Activated naive CD8-positive, alpha-beta T cell treated with anti-CD3 and anti-CD28 coated beads for 36 hours (primary cell): Measurements from ENCODE around the gene DOCK10. TPM values are rescaled to one million over a fixed set of nuclear protein-coding genes. Genes with fewer than 3 reads are reported as not detected.

Experiments
- DNase-seq: peaks from one replicate; pipeline ENCODE4 v3.0.0; 2021
- H3K27ac Mint-ChIP-seq: one replicate; pipeline ENCODE4 v1.8.0; 2022; ENCODE audit warnings: mild to moderate bottlenecking, moderate library complexity, mixed read lengths
- H3K27me3 Mint-ChIP-seq: one replicate; pipeline ENCODE4 v1.8.0; 2022; ENCODE audit warnings: mild to moderate bottlenecking, mixed read lengths
- H3K36me3 Mint-ChIP-seq: one replicate; pipeline ENCODE4 v1.8.0; 2021; ENCODE audit warnings: mild to moderate bottlenecking, mixed read lengths
- H3K4me1 Mint-ChIP-seq: one replicate; pipeline ENCODE4 v1.8.0; 2021; ENCODE audit warnings: mixed read lengths
- H3K4me3 Mint-ChIP-seq: one replicate; pipeline ENCODE4 v1.8.0; 2022; ENCODE audit warnings: mild to moderate bottlenecking, moderate library complexity, mixed read lengths
- H3K9me3 Mint-ChIP-seq: one replicate; pipeline ENCODE4 v1.8.0; 2022; ENCODE audit warnings: mixed read lengths
- total RNA-seq, 2 experiments: library from RNA; stranded (reverse); gene quantifications; one replicate each; pipeline ENCODE4 v1.2.3, GENCODE V29; 2021

DOCK10 gene
- total RNA-seq, 2 experiments from 2014 or later, result 154 to 159 TPM

DNA sequence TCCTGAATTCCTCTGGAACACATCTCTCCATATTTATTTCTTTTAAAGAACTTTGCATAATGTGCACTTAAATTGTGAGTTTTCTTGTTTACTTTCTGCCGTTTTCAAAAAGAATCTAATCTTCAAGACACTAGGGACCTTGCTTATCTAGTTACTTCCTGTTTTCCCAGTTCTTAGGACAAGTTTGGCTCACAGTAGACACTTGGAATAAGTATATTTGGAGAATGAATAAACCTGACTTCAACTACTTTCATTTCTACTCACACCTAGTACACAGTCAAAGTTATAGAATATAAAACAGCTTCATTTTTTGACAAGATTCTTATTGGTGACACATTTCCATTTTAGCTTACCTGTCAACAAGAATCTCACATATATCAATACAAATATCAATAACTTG lies 170.5 kb downstream of the DOCK10 start:
- Mint-ChIP-seq H3K36me3 (peaks cover 56% of the 10 kb centered on the region), H3K27me3 (no peaks in the 10 kb centered on the region), H3K4me3 (no peak overlapping the region), H3K27ac (no peak overlapping the region), H3K4me1 (peaks cover 21% of the 10 kb centered on the region), H3K9me3 (peaks cover 8% of the 10 kb centered on the region)
- DNase-seq, result no peak

DNA sequence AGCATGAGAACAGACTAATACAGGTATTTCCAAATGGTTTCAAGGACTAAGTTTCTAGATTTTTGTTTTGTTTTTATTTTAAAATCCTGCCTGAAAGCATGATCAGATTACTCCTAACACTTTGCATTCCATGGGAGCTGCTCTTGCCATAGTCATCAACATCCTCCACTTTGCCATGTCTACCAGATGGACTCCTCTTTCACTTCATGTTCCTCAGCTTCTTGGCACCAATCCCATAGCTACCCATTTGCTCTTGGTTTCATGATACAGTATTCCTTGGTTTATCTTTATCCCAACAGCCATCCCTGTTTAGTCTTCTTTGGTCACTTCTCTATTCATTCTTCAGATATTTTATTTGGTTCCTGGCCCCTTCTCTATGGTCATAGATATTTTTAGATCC lies 171.9 kb downstream of the DOCK10 start:
- peaks cover 8% of the 10 kb centered on the region for H3K9me3 Mint-ChIP-seq
- H3K27ac Mint-ChIP-seq, result peak overlapping the region; percentile 13
- no peak overlapping the region for H3K4me3 Mint-ChIP-seq
- H3K4me1 Mint-ChIP-seq, result peaks cover 14% of the 10 kb centered on the region
- DNase-seq, result no peak
- peaks cover 59% of the 10 kb centered on the region for H3K36me3 Mint-ChIP-seq
- no peaks in the 10 kb centered on the region for H3K27me3 Mint-ChIP-seq

DNA sequence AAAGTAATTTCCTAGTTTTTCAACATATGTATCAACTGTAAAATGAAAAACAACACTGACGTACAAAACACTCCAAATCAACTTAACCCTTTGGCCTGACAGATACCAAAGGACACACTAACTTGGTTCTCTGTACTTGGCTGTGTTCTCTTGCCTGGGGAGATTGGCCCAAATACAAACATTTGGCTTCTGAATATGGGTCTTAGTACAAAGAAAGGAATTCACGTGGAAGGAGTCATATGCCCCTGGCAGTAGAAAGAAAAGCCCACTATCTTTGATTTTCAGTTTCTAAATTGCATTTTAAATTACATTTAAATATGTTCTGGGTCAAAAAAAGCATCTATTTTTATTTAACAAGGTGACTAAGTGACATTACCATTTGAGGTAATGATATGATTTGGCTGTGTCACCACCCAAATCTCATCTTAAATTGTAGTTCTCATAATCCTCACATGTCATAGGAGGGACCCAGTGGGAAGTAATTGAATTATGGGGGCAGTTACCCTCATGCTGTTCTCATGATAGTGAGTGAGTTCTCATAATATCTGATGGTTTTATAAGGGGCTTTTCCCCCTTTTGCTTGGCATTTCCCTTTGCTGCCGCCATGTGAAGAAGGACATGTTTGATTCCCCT lies 172.6 kb downstream of the DOCK10 start:
- peaks cover 64% of the 10 kb centered on the region for H3K36me3 Mint-ChIP-seq
- no peaks in the 10 kb centered on the region for H3K27me3 Mint-ChIP-seq
- peaks cover 8% of the 10 kb centered on the region for H3K9me3 Mint-ChIP-seq
- DNase-seq, result no peak
- no peak overlapping the region for H3K4me3 Mint-ChIP-seq
- H3K4me1 Mint-ChIP-seq, result peaks cover 11% of the 10 kb centered on the region
- peak overlapping the region; percentile 34 for H3K27ac Mint-ChIP-seq

DNA sequence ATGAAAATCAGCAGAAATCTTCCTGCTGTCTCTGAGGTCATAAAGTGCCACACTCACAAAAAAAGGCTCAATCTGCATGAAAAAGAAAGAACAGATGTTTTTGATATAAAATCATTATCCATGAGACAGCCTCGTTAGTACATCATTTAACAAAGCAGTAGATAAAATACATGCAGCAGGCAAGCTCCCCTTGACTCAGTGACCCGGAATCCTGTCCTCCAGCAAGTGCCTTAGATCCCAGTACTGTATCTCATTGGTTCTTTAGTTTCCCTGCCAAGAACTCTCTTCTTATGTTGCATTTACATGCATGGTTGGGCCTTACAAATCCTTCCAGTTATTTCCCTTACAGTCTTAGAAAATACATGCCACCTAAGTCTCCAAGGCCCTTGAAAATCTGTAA lies 177.3 kb downstream of the DOCK10 start:
- Mint-ChIP-seq H3K4me3 (no peak overlapping the region), H3K4me1 (peaks cover 7% of the 10 kb centered on the region), H3K9me3 (no peaks in the 10 kb centered on the region), H3K36me3 (peaks cover 42% of the 10 kb centered on the region), H3K27me3 (no peaks in the 10 kb centered on the region), H3K27ac (no peak overlapping the region)
- no peak for DNase-seq

DNA sequence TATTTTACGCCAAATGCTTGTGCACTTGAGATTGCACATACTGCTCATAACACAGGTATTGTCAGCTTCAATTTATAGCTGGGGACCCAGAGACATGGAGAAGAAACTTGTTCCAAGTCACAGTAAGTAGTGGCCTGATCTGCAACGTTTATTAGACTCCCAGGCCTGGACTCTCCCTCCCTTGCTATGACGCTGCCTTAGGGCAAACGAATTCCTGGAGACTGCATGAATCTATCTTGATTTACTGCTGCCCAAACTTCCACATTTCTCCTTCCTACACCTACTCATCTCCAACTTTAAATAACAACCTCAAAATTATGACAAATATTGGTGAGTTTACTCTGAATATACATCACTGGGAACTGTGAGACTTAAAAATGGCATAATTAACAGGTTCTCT lies 181.0 kb downstream of the DOCK10 start:
- Mint-ChIP-seq H3K9me3 (no peaks in the 10 kb centered on the region), H3K4me1 (peaks cover 2% of the 10 kb centered on the region), H3K36me3 (peaks cover 21% of the 10 kb centered on the region), H3K27ac (no peak overlapping the region), H3K27me3 (no peaks in the 10 kb centered on the region), H3K4me3 (no peak overlapping the region)
- DNase-seq, result no peak

DNA sequence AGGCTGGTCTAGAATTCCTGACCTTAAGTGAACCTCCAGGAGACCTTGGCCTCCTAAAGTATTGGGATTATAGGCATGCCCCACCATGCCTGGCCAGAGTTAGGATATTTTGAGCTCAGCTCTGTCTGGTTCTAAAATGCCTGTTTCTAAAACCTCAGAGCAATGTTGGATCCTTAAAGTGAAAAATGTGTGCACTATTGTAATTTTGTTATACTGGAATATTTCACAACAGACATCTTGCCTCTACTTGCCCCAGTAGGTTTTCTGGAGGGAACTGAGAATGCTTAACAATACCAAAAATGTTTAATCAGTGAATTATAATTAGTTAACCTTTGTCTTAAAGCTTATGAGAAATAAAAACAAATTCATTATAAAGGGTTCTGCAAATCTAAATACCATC lies 181.5 kb downstream of the DOCK10 start:
- peaks cover 22% of the 10 kb centered on the region for H3K36me3 Mint-ChIP-seq
- H3K27ac Mint-ChIP-seq, result no peak overlapping the region
- no peak for DNase-seq
- no peaks in the 10 kb centered on the region for H3K27me3 Mint-ChIP-seq
- H3K9me3 Mint-ChIP-seq, result no peaks in the 10 kb centered on the region
- no peak overlapping the region for H3K4me3 Mint-ChIP-seq
- peaks cover 2% of the 10 kb centered on the region for H3K4me1 Mint-ChIP-seq

DNA sequence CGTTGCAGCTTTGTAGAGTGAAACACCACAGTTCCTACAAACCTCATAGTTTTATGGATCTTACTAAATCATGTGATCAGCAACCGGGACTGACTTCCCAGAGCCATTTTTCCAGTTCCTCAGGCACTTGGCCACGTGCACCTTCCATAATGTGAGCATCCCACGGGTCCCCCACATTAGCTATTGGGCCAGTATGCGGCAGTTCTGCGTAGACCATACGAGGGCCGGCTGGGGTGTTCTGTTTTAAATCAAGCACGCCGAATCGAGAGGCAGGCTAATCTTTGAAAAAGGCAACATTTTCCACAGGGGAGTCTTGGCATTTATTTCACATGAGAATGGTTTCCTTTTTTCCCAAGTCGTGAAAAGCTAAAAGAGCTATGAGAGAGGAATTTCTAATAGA lies 190.5 kb downstream of the DOCK10 start:
- Mint-ChIP-seq H3K27ac (no peak overlapping the region), H3K36me3 (peaks cover 50% of the 10 kb centered on the region), H3K4me3 (no peak overlapping the region), H3K27me3 (no peaks in the 10 kb centered on the region), H3K4me1 (peaks cover 8% of the 10 kb centered on the region), H3K9me3 (no peaks in the 10 kb centered on the region)
- DNase-seq, result no peak

DNA sequence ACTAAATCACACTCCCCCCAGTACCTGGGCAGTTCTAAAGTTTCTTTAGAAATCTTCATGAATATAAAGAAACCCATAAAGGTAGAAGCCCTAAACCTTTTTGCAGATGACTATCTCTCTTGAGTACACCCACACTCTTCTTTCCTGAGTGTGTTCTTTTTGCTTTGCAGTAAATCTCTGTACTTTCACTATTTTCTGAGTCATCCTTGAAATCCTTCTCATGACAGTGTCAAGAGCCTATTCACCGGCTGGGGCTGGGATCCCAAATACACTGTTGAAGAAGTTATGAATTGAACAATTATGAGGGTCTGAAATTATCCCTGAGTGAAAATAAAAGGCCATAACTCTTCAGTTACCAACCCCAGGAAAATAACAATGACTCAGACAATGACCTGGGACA lies 192.2 kb downstream of the DOCK10 start:
- Mint-ChIP-seq H3K27me3 (no peaks in the 10 kb centered on the region), H3K9me3 (no peaks in the 10 kb centered on the region), H3K4me3 (no peak overlapping the region), H3K27ac (peak overlapping the region; percentile 66), H3K4me1 (peaks cover 8% of the 10 kb centered on the region), H3K36me3 (peaks cover 45% of the 10 kb centered on the region)
- no peak for DNase-seq

DNA sequence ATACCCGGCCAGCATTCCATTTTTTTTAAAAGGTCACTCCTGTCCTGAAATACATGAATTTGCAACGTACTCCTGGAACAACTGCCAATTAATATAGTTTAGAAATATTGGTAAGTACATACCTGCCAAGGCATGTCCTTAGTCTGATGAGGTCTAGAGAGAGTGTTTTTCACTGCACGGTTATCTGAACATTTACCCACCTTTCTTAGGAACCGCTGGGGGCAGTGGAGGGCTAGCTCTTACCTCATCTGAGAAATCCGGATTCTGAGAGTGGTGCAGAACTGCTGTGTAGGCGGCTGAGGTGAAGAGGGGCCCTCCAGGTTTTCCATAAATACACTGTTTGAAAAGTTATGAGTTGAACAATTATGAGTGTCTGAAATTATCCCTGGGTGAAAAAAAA lies 193.0 kb downstream of the DOCK10 start:
- Mint-ChIP-seq H3K9me3 (no peaks in the 10 kb centered on the region), H3K27me3 (no peaks in the 10 kb centered on the region), H3K4me3 (no peak overlapping the region), H3K36me3 (peaks cover 46% of the 10 kb centered on the region), H3K27ac (no peak overlapping the region), H3K4me1 (peaks cover 8% of the 10 kb centered on the region)
- DNase-seq, result no peak

DNA sequence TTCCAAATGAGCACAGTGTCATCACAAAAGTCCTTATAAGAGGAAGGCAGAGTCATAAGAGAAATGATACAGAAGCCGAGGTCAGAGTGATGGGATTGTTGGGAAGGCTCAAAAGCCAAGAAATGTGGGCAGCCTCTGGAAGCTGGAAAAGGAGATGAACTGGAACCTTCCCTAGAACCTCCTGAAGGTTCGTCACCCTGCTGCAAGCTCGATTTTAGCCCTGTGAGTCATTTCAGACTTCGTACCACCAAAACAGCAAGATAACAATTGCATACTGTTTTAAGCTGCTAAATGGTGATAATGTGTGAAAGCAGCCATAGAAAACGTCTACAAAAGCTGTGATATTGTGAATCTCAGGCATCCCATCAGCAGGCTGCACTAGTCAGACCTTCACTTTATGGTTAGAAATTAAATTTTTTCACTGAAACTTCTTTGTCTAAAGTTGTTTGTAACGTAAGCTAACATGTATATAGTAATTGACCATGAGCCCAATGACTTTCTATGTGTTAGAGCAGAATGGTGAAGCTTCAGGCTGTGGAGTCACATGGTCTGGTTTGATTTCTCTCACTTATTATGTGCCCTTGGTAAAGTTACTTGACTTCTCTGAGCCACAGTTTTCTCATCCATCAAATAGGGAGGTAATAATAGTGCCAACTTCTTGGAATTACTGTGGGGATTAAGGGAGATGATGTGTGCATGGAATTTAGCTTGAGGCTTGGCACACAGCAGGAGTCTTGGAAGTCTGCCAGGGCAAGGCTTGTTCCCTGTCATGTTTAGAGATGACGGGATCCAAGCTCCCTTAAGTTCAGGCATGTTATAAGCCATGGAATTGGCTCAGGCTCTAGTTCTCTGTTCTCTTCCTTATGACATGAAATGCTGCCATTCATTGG lies 194.1 kb downstream of the DOCK10 start:
- Mint-ChIP-seq H3K9me3 (no peaks in the 10 kb centered on the region), H3K36me3 (peaks cover 53% of the 10 kb centered on the region), H3K4me1 (peaks cover 8% of the 10 kb centered on the region), H3K4me3 (no peak overlapping the region), H3K27ac (peak overlapping the region; percentile 57), H3K27me3 (no peaks in the 10 kb centered on the region)
- DNase-seq, result no peak

DNA sequence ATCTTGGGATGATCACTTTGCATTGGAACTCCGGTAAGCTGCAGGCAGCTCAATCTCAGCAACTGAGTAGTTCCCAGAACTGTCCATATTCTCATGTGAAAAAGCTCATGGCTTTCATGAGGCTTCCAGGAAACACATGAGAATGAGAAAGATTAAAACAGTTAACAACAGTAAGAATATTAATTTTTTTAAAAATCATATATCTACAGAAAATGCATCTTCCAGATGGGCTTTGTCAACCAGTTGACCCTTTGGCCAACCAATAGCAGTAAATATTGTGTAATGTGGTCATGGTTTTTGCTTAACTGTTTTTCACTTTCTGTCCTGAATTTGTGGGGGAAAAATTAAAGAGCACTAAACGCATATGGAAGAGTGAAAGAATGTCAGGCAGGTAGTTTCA lies 194.9 kb downstream of the DOCK10 start:
- Mint-ChIP-seq H3K4me3 (no peak overlapping the region), H3K9me3 (no peaks in the 10 kb centered on the region), H3K27ac (peak overlapping the region; percentile 57), H3K4me1 (peaks cover 8% of the 10 kb centered on the region), H3K27me3 (no peaks in the 10 kb centered on the region), H3K36me3 (peaks cover 61% of the 10 kb centered on the region)
- DNase-seq, result no peak

DNA sequence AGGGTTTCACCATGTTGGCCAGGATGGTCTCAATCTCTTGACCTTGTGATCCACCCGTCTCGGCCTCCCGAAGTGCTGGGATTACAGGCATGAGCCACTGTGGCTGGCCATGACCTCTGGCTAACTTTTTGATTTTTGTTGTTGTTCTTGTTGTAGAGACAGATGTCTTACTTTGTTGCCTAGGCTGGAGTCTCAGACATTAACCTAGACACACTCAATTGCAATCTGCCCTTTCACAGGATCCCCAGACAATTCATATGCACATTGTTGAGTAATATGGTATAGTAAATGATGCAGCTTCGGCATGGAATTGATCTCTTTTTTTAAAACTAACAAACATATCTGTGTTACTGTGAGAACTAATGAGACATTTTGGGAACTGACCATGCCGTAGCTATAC lies 195.6 kb downstream of the DOCK10 start:
- H3K36me3 Mint-ChIP-seq, result peaks cover 61% of the 10 kb centered on the region
- DNase-seq, result no peak
- peaks cover 3% of the 10 kb centered on the region for H3K9me3 Mint-ChIP-seq
- no peak overlapping the region for H3K27ac Mint-ChIP-seq
- peaks cover 8% of the 10 kb centered on the region for H3K4me1 Mint-ChIP-seq
- no peak overlapping the region for H3K4me3 Mint-ChIP-seq
- no peaks in the 10 kb centered on the region for H3K27me3 Mint-ChIP-seq

DNA sequence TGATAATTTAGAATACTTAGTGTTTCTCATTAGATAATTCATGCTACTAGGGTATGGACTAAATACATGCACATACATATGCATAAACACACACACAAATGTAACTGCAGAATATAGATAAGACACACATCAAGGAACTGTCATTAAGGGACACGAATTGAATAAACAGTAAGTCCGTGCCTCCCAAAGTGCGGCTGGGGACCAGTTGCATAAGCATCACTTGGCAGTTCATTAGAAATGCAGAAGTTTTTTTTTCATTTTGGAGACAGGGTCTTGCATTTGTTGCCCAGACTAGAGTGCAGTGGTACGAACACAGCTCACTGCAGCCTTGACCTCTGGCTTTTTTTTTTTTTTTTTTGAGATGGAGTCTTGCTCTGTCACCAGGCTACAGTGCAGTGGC lies 196.1 kb downstream of the DOCK10 start:
- H3K27ac Mint-ChIP-seq, result no peak overlapping the region

DNA sequence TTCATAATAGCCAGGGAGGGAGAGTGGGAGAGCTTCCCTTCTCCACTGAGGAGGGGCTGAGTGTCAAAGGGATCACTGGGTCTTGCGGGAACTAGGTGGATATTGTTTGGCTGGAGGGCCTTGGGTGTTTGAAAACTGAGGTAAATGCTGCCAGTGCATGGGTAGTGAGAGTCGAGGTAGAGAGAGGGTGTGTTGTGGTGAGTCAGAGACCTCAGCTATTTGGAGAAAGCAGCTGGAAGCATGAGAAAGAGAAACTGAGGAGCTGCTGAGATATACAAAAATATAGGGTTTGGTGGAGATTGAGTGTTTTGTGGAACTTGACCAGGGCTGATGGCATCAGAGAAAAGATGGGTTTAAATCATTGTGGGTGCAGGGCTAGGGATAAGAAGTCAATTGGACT lies 199.1 kb downstream of the DOCK10 start:
- Mint-ChIP-seq H3K4me3 (no peak overlapping the region), H3K27me3 (no peaks in the 10 kb centered on the region), H3K36me3 (peaks cover 66% of the 10 kb centered on the region), H3K27ac (peak overlapping the region; percentile 3), H3K9me3 (peaks cover 6% of the 10 kb centered on the region), H3K4me1 (peaks cover 1% of the 10 kb centered on the region)
- DNase-seq, result no peak

More for the DNA sequence above, 196.1 kb downstream of the DOCK10 start:
- peaks cover 8% of the 10 kb centered on the region for H3K4me1 Mint-ChIP-seq
- no peak for DNase-seq
- H3K4me3 Mint-ChIP-seq, result no peak overlapping the region
- H3K27me3 Mint-ChIP-seq, result no peaks in the 10 kb centered on the region
- H3K36me3 Mint-ChIP-seq, result peaks cover 62% of the 10 kb centered on the region
- H3K9me3 Mint-ChIP-seq, result peaks cover 3% of the 10 kb centered on the region

DNA sequence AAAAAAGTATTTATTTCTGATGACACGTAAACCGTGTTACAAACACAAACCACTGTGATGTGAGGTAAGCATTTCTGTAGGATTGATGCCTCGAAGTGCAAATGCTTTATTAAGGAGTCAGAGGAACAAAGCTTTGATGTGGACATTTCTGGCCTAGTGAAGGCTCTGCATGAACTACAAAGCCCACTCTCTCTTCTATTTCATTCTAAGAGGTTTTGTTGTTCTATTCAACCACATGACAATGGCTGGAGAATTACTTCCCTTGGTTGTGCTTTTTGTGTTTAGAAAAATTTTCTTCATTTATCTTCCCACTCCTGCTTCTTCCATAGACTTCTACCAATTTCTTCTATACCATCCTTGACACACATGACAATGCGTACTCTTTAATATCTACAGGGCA lies 200.4 kb downstream of the DOCK10 start:
- H3K9me3 Mint-ChIP-seq, result peaks cover 6% of the 10 kb centered on the region
- no peaks in the 10 kb centered on the region for H3K27me3 Mint-ChIP-seq
- H3K27ac Mint-ChIP-seq, result no peak overlapping the region

DNA sequence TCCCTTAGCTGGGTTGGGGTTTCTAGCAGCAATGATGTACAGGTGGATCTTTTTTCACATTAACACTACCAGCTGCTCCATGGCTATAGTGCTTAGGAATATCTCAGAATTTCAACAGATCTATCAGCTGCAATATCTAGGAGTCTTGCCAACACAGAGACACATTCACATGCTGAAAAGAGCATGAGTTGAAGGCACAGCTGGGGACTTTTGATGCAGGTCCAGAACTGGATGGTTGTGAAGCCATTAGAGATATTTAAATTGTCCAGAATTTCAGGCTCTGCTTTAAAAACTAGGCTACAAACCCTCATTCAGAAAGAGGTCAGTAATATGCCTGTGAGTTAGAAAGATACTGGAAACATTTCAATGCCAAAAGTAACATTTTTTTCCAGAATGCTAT lies 203.9 kb downstream of the DOCK10 start:
- Mint-ChIP-seq H3K9me3 (peaks cover 6% of the 10 kb centered on the region), H3K27me3 (no peaks in the 10 kb centered on the region), H3K36me3 (peaks cover 64% of the 10 kb centered on the region), H3K4me1 (peaks cover 1% of the 10 kb centered on the region), H3K4me3 (no peak overlapping the region), H3K27ac (no peak overlapping the region)
- no peak for DNase-seq

More for the DNA sequence above, 200.4 kb downstream of the DOCK10 start:
- no peak for DNase-seq
- Mint-ChIP-seq H3K36me3 (peaks cover 68% of the 10 kb centered on the region), H3K4me1 (peaks cover 1% of the 10 kb centered on the region), H3K4me3 (no peak overlapping the region)
